Astrocyte of the spinal cord (primary cell): ENCODE measurements around the gene CBFA2T3.

Source experiments
- DNase-seq: peaks from one replicate; pipeline ENCODE4 v3.0.0; 2011; ENCODE audit warnings: low read depth, low spot score
- H3K4me3 ChIP-seq: 2 replicates; pipeline ENCODE4 v1.5.1; 2011; ENCODE audit warnings: low read depth, mild to moderate bottlenecking, low read length, moderate library complexity
- CTCF ChIP-seq: IDR thresholded peaks from 2 replicates; pipeline ENCODE4 v1.5.1; 2012; ENCODE audit warnings: low read depth, mild to moderate bottlenecking, low read length, inconsistent platforms
- in situ Hi-C: cut with HindIII; loops from 2 replicates; pipeline ENCODE4 v1.10.0; 2017; ENCODE audit warnings: low sequenced_read_pairs

Gene CBFA2T3

GRCh38 chr16:88854306-88855111, 122.5 kb downstream of the CBFA2T3 start:
- in situ Hi-C loops = no loop called here
- no peak for DNase-seq
- no peak overlapping the region for H3K4me3 ChIP-seq
- no peak for TF ChIP-seq CTCF

GRCh38 chr16:88853325-88853941, 123.6 kb downstream of the CBFA2T3 start:
- DNase-seq = no peak
- in situ Hi-C loops = no loop called here
- TF ChIP-seq CTCF = no peak
- no peak overlapping the region for H3K4me3 ChIP-seq

- no peak for DNase-seq
- H3K4me3 ChIP-seq = no peak overlapping the region
- TF ChIP-seq CTCF = no peak
- in situ Hi-C loops = no loop called here
Observed at GRCh38 chr16:88851616-88852015, 125.4 kb downstream of the CBFA2T3 start.

GRCh38 chr16:88850531-88851199, 126.3 kb downstream of the CBFA2T3 start:
- no peak for TF ChIP-seq CTCF
- H3K4me3 ChIP-seq = no peak overlapping the region
- no peak for DNase-seq
- in situ Hi-C loops = no loop called here

- TF ChIP-seq CTCF = no peak
- H3K4me3 ChIP-seq = no peak overlapping the region
- DNase-seq = no peak
- in situ Hi-C loops = no loop called here
Observed at GRCh38 chr16:88848557-88848956, 128.4 kb downstream of the CBFA2T3 start.

GRCh38 chr16:88847654-88848053, 129.4 kb downstream of the CBFA2T3 start:
- TF ChIP-seq CTCF = no peak
- no peak overlapping the region for H3K4me3 ChIP-seq
- DNase-seq = no peak
- in situ Hi-C loops = no loop called here
